NT2/D1 (cell line): ENCODE results near the gene DDX17.
"Not testable (repeated sequence)": the region's sequence is repeated elsewhere in the genome, so short reads cannot be mapped to it uniquely, and the experiment has no call there.

Experiments used
- DNase-seq: peaks from one replicate; pipeline ENCODE4 v3.0.0-alpha.2; 2011; ENCODE audit warnings: low read depth, low spot score
- H3K27me3 ChIP-seq: 2 replicates; pipeline ENCODE4 v1.6.0; 2011; ENCODE audit warnings: mild to moderate bottlenecking; ENCODE audit not compliant: insufficient read length, insufficient read depth
- H3K36me3 ChIP-seq: 2 replicates; pipeline ENCODE4 v1.6.1; 2011; ENCODE audit warnings: mild to moderate bottlenecking, low read length, mixed read lengths; ENCODE audit not compliant: insufficient read depth, insufficient read length
- H3K4me1 ChIP-seq: 2 replicates; pipeline ENCODE4 v1.5.1; 2011; ENCODE audit not compliant: insufficient read depth, insufficient read length
- H3K4me3 ChIP-seq: 2 replicates; pipeline ENCODE4 v1.5.1; 2011; ENCODE audit warnings: low read depth; ENCODE audit not compliant: insufficient read length
- H3K9ac ChIP-seq: 2 replicates; pipeline ENCODE4 v1.6.0; 2011; ENCODE audit warnings: low read depth; ENCODE audit not compliant: insufficient read length
- H3K9me3 ChIP-seq: 2 replicates; pipeline ENCODE4 v1.5.1; 2011; ENCODE audit warnings: mild to moderate bottlenecking, low read length; ENCODE audit not compliant: insufficient read depth
- SUZ12 ChIP-seq: IDR thresholded peaks from 2 replicates; pipeline ENCODE4 v1.6.1; 2011; ENCODE audit not compliant: insufficient read length, insufficient read depth; ENCODE audit errors: extremely low read depth
- YY1 ChIP-seq: IDR thresholded peaks from 2 replicates; pipeline ENCODE4 v1.6.1; 2011; ENCODE audit not compliant: insufficient read length, insufficient read depth
- ZNF274 ChIP-seq: IDR thresholded peaks from 2 replicates; pipeline ENCODE4 v1.6.1; 2011; ENCODE audit warnings: mild to moderate bottlenecking, low read depth, low read length

The DDX17 gene

DNA sequence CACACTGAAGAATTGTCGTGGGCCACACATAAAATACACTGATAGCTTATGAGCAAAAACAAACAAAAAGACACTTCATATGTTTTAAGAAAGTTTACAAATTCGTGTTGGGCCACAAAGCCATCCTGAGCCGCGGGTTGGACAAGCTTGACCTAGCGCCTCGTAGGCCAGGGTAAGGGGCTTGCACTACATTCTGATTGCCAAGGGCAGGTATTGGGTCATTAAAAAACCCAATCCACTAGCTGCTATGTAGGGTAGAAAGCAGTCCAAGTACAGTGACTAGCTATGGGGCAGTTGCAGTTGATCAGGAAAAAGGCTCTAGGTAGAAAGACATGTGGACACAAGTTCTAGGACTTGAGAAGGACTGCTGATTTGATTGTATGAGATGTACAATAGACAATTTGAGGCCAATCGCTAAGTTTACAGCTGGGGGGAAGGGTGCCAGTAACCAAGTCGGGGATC lies 24.2 kb downstream of the DDX17 start:
- H3K36me3 ChIP-seq, result peaks cover 74% of the 10 kb centered on the region
- no peak for TF ChIP-seq SUZ12
- no peak for TF ChIP-seq YY1
- TF ChIP-seq ZNF274, result no peak
- H3K9ac ChIP-seq, result no peak overlapping the region

DNA sequence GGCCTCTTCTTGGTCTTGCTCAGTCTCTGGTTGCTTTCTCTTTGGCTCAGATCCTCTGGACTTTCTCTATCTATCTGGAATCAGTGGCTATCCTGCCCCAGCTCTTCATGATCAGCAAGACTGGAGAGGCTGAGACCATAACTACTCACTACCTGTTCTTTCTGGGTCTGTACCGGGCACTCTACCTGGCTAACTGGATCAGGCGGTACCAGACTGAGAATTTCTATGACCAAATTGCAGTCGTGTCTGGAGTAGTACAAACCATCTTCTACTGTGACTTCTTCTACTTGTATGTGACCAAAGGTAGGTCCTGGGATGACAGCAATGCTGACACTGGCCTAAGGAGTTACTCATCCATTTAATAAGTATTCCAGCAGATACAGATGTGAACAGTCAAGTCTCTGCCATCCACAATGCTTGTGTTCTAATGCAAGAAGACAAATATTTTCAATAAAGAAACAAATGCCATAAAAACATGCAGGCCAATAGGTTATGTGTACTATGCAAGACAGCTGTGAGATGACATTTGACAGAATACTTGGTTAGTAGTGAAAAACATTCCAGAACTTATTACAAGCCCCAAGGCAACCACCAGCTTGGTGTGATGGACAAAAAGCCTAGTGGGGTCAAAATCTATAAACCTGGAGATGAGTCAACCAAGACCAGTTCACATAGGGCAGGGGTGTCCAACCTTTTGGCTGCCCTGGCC lies 24.8 kb downstream of the DDX17 start:
- H3K36me3 ChIP-seq, result peaks cover 68% of the 10 kb centered on the region

More for the DNA sequence above, 24.2 kb downstream of the DDX17 start:
- DNase-seq, result no peak
- H3K4me3 ChIP-seq, result no peak overlapping the region
- peaks cover 4% of the 10 kb centered on the region for H3K4me1 ChIP-seq
- H3K9me3 ChIP-seq, result no peaks in the 10 kb centered on the region
- H3K27me3 ChIP-seq, result no peaks in the 10 kb centered on the region

DNA sequence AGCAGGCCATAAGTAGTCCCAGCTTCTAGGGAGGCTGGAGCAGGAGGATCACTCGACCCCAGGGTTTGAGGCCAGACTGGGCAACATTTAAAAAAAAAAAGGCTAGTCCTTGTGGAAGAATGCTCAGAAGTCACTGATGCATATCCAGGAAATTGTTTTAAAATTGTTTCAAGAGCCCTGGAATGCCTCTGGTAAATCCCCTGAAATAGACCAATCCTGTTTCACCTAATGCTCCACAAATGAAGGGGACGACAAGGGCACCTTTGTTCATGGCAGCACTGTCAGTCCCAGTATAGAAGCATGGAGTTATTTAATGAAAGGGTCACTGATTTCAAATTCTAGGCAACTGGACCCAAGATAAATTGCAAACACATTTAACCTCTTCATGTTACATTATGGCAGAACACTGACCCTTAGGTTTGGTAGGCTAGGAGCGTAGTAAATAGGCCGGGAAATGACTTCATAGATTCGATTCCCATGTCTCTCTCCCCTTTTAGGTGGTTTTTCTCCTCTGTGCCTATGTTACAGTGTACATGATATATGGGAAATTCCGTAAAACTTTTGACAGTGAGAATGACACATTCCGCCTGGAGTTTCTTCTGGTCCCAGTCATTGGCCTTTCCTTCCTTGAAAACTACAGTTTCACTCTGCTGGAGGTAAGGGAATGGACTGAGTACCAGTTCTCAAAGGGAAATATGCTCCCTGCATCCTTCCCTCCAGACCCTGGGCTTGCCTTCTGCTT lies 26.8 kb downstream of the DDX17 start:
- H3K27me3 ChIP-seq, result no peaks in the 10 kb centered on the region
- H3K36me3 ChIP-seq, result peaks cover 52% of the 10 kb centered on the region
- no peak for DNase-seq
- no peak overlapping the region for H3K4me3 ChIP-seq
- no peak overlapping the region for H3K9ac ChIP-seq
- H3K9me3 ChIP-seq, result no peaks in the 10 kb centered on the region
- H3K4me1 ChIP-seq, result peaks cover 3% of the 10 kb centered on the region
- TF ChIP-seq SUZ12 (no peak), ZNF274 (no peak), YY1 (no peak)

More for the DNA sequence above, 24.8 kb downstream of the DDX17 start:
- Histone ChIP-seq H3K27me3 (no peaks in the 10 kb centered on the region), H3K9ac (no peak overlapping the region), H3K4me1 (peaks cover 4% of the 10 kb centered on the region), H3K9me3 (no peaks in the 10 kb centered on the region), H3K4me3 (no peak overlapping the region)
- DNase-seq, result no peak
- TF ChIP-seq YY1 (no peak), ZNF274 (no peak), SUZ12 (no peak)

DNA sequence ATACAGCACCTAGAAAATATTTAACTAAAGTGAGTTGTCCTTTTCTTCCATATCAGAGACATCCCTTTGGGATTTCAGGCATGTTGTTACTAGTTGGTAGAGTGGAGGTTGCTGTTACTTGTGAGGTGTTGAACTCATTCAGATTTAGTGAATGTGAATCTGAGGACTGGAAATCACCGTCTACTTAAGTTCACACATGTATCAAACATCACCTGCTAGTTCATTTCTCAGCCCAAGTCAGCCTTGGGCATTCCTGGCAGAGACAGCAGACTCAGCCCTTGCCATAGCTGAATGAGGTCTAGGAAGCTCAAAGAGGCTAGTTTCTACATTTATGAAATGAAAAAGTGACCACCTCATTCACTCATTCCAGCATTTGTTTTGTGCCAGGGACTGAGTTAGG lies 28.5 kb downstream of the DDX17 start:
- DNase-seq, result no peak
- TF ChIP-seq ZNF274 (no peak), SUZ12 (no peak), YY1 (no peak)
- H3K36me3 ChIP-seq, result peaks cover 35% of the 10 kb centered on the region
- H3K9ac ChIP-seq, result no peak overlapping the region
- H3K9me3 ChIP-seq, result no peaks in the 10 kb centered on the region
- no peak overlapping the region for H3K4me3 ChIP-seq
- no peaks in the 10 kb centered on the region for H3K27me3 ChIP-seq
- peaks cover 4% of the 10 kb centered on the region for H3K4me1 ChIP-seq

DNA sequence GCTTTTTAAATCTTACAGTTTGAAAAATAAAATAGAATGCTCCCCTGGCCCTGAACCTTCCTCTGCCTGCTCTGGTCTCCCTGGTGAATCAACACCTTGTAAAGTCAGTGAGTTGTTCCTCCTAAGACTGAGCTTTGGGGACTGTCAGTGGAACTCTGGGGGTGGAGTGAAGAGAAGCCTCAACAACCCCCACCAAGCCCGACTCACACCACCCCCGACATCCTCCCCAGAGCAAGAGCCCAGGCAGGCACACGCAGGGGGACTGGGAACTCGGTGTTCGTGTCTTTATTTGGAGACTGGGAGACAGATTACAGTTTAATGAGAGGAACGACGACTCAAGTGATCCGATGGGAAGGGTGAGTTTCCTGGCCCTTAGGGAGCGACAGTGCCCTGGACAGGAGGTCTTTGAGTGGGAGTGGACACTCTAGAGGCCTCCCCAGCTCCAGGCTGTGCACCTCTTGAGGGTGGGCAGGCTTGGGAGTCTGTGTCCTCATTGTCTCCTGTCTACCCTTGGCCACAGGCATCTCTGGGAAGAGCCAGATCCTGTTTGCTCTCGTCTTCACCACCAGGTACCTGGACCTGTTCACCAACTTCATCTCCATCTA lies 32.0 kb downstream of the DDX17 start:
- Histone ChIP-seq H3K4me3 (no peak overlapping the region), H3K9me3 (no peaks in the 10 kb centered on the region), H3K36me3 (peaks cover 8% of the 10 kb centered on the region), H3K4me1 (peaks cover 7% of the 10 kb centered on the region), H3K9ac (no peak overlapping the region), H3K27me3 (no peaks in the 10 kb centered on the region)
- DNase-seq, result no peak
- TF ChIP-seq YY1 (no peak), ZNF274 (no peak), SUZ12 (no peak)

DNA sequence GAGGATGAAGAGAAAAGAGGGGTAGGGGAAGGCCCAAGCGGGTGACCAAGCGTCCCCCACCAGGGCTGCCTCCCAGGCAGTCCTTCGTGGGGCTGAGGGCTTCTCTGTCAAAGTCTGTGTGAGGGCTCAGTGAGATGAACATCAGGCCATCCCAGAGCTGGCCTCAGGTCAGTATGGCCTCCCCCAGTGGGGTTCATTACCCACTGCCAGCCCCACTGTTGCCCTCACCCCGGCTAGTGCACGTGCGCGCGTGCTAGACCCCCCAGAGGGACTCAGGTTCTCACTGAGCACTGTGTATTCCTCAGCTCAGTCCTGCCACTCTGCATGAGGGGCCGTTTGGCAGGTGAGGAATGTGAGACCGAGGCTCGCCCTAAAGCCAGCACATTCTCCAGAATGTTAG lies 34.9 kb downstream of the DDX17 start:
- no peak for DNase-seq
- TF ChIP-seq SUZ12 (no peak), ZNF274 (no peak), YY1 (no peak)
- Histone ChIP-seq H3K27me3 (peaks cover 14% of the 10 kb centered on the region), H3K36me3 (no peaks in the 10 kb centered on the region), H3K9ac (peak overlapping the region; percentile 10), H3K9me3 (no peaks in the 10 kb centered on the region), H3K4me3 (no peak overlapping the region), H3K4me1 (peaks cover 18% of the 10 kb centered on the region)

DNA sequence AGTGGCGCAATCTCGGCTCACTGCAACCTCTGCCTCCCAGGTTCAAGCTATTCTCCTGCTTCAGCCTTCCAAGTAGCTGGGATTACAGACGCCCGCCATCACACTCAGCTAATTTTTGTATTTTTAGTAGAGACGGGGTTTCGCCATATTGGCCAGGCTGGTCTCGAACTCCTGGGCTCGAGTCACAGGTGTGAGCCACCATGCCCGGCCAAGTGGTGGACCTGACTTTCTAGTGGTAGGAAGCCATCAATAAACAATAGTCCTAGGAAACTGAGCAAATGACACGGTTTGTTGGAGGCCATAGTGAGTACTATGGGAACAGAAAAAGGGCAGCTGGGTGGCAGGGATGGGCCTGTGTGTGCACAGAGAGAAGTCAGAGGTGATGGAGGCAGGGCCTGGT lies 35.9 kb downstream of the DDX17 start:
- Histone ChIP-seq H3K27me3 (peaks cover 22% of the 10 kb centered on the region), H3K4me1 (peaks cover 22% of the 10 kb centered on the region)
- not testable (repeated sequence) for H3K9me3 ChIP-seq, H3K4me3 ChIP-seq, H3K36me3 ChIP-seq, DNase-seq, H3K9ac ChIP-seq
